A549 (cell line): ENCODE results near the gene EED.
A peak's percentile ranks its signal among the peaks of the same experiment; 100 is the strongest.

ENCODE experiments used
- JUN ChIP-seq, 2 experiments: fragments of >200 bp; sonication (Bioruptor Twin); formaldehyde crosslinking; IDR thresholded peaks; 2 replicates in 1 of 2; 3 replicates in 1 of 2; pipeline ENCODE4 v1.6.1; 2016 to 2017
- KDM1A ChIP-seq: fragments of 200-600 bp; sonication (generic); IDR thresholded peaks from 2 replicates; pipeline ENCODE4 v1.6.1; 2016; ENCODE audit warnings: low read depth, mild to moderate bottlenecking
- SMC3 ChIP-seq: fragments of >200 bp; sonication (Bioruptor Twin); formaldehyde crosslinking; IDR thresholded peaks from 3 replicates; pipeline ENCODE4 v1.6.1; 2018; ENCODE audit warnings: inconsistent platforms
- ZSCAN20 ChIP-seq: fragments of 250-450 bp; sonication (Bioruptor Pico); IDR thresholded peaks from 2 replicates; pipeline ENCODE4 v1.8.0; 2022; ENCODE audit warnings: mild to moderate bottlenecking, moderate library complexity
- TF ChIP-seq, protein P1 (sequence below): fragments of 150-350 bp; IDR thresholded peaks from 2 replicates; pipeline ENCODE4 v1.6.1; 2014; ENCODE audit warnings: low read depth, mild to moderate bottlenecking, low read length
- TF ChIP-seq, protein P2 (sequence below): fragments of >200 bp; sonication (Bioruptor Twin); formaldehyde crosslinking; IDR thresholded peaks from 3 replicates; pipeline ENCODE4 v1.5.1; 2016

- TF ChIP-seq, protein P1, sequence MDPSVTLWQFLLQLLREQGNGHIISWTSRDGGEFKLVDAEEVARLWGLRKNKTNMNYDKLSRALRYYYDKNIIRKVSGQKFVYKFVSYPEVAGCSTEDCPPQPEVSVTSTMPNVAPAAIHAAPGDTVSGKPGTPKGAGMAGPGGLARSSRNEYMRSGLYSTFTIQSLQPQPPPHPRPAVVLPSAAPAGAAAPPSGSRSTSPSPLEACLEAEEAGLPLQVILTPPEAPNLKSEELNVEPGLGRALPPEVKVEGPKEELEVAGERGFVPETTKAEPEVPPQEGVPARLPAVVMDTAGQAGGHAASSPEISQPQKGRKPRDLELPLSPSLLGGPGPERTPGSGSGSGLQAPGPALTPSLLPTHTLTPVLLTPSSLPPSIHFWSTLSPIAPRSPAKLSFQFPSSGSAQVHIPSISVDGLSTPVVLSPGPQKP = no peak
- TF ChIP-seq, protein P2, sequence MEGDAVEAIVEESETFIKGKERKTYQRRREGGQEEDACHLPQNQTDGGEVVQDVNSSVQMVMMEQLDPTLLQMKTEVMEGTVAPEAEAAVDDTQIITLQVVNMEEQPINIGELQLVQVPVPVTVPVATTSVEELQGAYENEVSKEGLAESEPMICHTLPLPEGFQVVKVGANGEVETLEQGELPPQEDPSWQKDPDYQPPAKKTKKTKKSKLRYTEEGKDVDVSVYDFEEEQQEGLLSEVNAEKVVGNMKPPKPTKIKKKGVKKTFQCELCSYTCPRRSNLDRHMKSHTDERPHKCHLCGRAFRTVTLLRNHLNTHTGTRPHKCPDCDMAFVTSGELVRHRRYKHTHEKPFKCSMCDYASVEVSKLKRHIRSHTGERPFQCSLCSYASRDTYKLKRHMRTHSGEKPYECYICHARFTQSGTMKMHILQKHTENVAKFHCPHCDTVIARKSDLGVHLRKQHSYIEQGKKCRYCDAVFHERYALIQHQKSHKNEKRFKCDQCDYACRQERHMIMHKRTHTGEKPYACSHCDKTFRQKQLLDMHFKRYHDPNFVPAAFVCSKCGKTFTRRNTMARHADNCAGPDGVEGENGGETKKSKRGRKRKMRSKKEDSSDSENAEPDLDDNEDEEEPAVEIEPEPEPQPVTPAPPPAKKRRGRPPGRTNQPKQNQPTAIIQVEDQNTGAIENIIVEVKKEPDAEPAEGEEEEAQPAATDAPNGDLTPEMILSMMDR = 0 out of 3 replicates have a peak, but pooled peaks have one; percentile 18
- no peak for TF ChIP-seq JUN (IDR thresholded peaks at IDR 0.05)
- TF ChIP-seq SMC3 = no peak
- TF ChIP-seq KDM1A = no peak
- no peak for TF ChIP-seq ZSCAN20
Observed at GRCh38 chr11:86274503-86274902, 29.9 kb downstream of the EED start.
